Endothelial cell of umbilical vein (primary cell): ENCODE data around the gene SLC12A3. TPM values are rescaled to one million over a fixed set of nuclear protein-coding genes. Genes with fewer than 3 reads are reported as not detected.

ENCODE experiments used
- BruUV-seq: library from RNA; stranded (reverse); fragments of 400-500 nt; replicated peaks from 2 replicates; lab custom pipeline; 2021; lab: Mats Ljungman, UMichigan
- CTCF ChIA-PET: fragments of 300-600, 350-600 bp; sonication (Branson Sonifier 250); formaldehyde crosslinking; loops from one replicate; lab custom pipeline; 2021; ENCODE audit warnings: antibody characterized with exemption, inconsistent platforms; lab: Charles Lee
- POLR2A ChIA-PET: fragments of 300-600, 350-600 bp; sonication (Branson Sonifier 250); formaldehyde crosslinking; loops from one replicate; lab custom pipeline; 2021; ENCODE audit warnings: antibody characterized with exemption, inconsistent platforms; lab: Charles Lee
- DNase-seq: peaks from one replicate; pipeline ENCODE4 v3.0.0-alpha.2; 2011; ENCODE audit warnings: low read depth, low spot score
- FAIRE-seq: peaks from 2 replicates; lab custom pipeline; 2011; peaks lifted over from hg19 to GRCh38; lab: Jason Lieb, UNC
- H2AFZ ChIP-seq: 2 replicates; pipeline ENCODE4 v1.6.0; 2012; ENCODE audit warnings: low read depth, low read length, control low read depth, inconsistent platforms
- H3K27ac ChIP-seq: 2 replicates; pipeline ENCODE4 v1.5.1; 2011; ENCODE audit warnings: low read depth, mild to moderate bottlenecking, control low read depth, low read length, moderate library complexity; ENCODE audit not compliant: insufficient read depth
- H3K27me3 ChIP-seq, 2 experiments: 2 replicates each; pipeline versions ENCODE4 v1.6.0 to v1.6.1; 2011; ENCODE audit warnings: low read length in 2 of 2, mixed read lengths in 1 of 2; ENCODE audit not compliant: control insufficient read depth in 2 of 2, insufficient read depth in 2 of 2
- H3K36me3 ChIP-seq, 2 experiments: 2 replicates in 1 of 2; 3 replicates in 1 of 2; pipeline ENCODE4 v1.5.1; 2011; ENCODE audit warnings: low read length in 2 of 2, mild to moderate bottlenecking in 1 of 2, moderate library complexity in 1 of 2; ENCODE audit not compliant: control insufficient read depth in 2 of 2, insufficient read depth in 2 of 2; ENCODE audit errors: extremely low read depth in 1 of 2
- H3K4me1 ChIP-seq: 3 replicates; pipeline ENCODE4 v1.5.1; 2011; ENCODE audit warnings: mild to moderate bottlenecking, low read length; ENCODE audit not compliant: control insufficient read depth, insufficient read depth; ENCODE audit errors: extremely low read depth
- H3K4me2 ChIP-seq: 2 replicates; pipeline ENCODE4 v1.6.1; 2011; ENCODE audit warnings: low read length, control low read depth, mixed read lengths; ENCODE audit not compliant: insufficient read depth
- H3K4me3 ChIP-seq, 3 experiments: fragments of 200-600 bp in 1 of 3; sonication (generic), shearing (Covaris generic) in 1 of 3; replicated peaks in 1 of 3; 2 replicates each; pipeline ENCODE4 v1.5.1; 2011 to 2016; ENCODE audit warnings: control low read depth in 3 of 3, low read length in 3 of 3, mild to moderate bottlenecking in 2 of 3, inconsistent platforms in 1 of 3, low read depth in 1 of 3, moderate library complexity in 1 of 3; ENCODE audit not compliant: insufficient read depth in 1 of 3
- H3K79me2 ChIP-seq: 2 replicates; pipeline ENCODE4 v1.6.0; 2012; ENCODE audit warnings: low read length, inconsistent platforms; ENCODE audit not compliant: control insufficient read depth, insufficient read depth
- H3K9ac ChIP-seq: replicated peaks from 2 replicates; pipeline ENCODE3; 2011; ENCODE audit warnings: low read length, control low read depth; ENCODE audit not compliant: insufficient read depth; ENCODE audit errors: extremely low read depth
- H3K9me1 ChIP-seq: replicated peaks from 3 replicates; pipeline ENCODE4 v1.6.0; 2011; ENCODE audit warnings: mild to moderate bottlenecking, low read length; ENCODE audit not compliant: control insufficient read depth, insufficient read depth; ENCODE audit errors: extremely low read depth
- H3K9me3 ChIP-seq: replicated peaks from 2 replicates; pipeline ENCODE4 v1.5.1; 2012; ENCODE audit warnings: low read length, inconsistent platforms; ENCODE audit not compliant: control insufficient read depth, insufficient read depth
- H4K20me1 ChIP-seq: replicated peaks from 2 replicates; pipeline ENCODE3; 2011; ENCODE audit warnings: mild to moderate bottlenecking, low read length; ENCODE audit not compliant: control insufficient read depth, insufficient read depth; ENCODE audit errors: extremely low read depth
- JUN ChIP-seq: IDR thresholded peaks from 2 replicates; pipeline ENCODE4 v1.6.1; 2011; ENCODE audit warnings: borderline replicate concordance, low read depth; ENCODE audit not compliant: insufficient read length, insufficient read depth
- MYC ChIP-seq: IDR thresholded peaks from one replicate; pipeline ENCODE4 v1.6.1; 2011; ENCODE audit warnings: mild to moderate bottlenecking, low read depth, low read length
- POLR2AphosphoS5 ChIP-seq: IDR thresholded peaks from 2 replicates; pipeline ENCODE4 v1.6.1; 2012; ENCODE audit warnings: low read depth, mild to moderate bottlenecking, control low read depth, low read length, moderate library complexity; ENCODE audit not compliant: insufficient read depth
- dilution Hi-C: fragments of 300-500 bp; cut with MboI; formaldehyde crosslinking; loops from one replicate; pipeline ENCODE4 v1.15.0; 2019; ENCODE audit warnings: low sequenced_read_pairs; ENCODE audit not compliant: extremely low pct_ligation_motif_present
- intact Hi-C: fragments of 100-400 bp; cut with micrococcal nuclease; formaldehyde crosslinking; loops from one replicate; pipeline ENCODE4 v1.10.0; 2022
- polyA plus RNA-seq, 4 experiments: library from polyadenylated mRNA; depleted of rRNA in 3 of 4; stranded (reverse) in 3 of 4; unstranded in 1 of 4; fragments of >200 nt; gene quantifications; 2 replicates each; pipeline versions ENCODE4 v1.2.1 to v1.2.3, GENCODE V29; 2011 to 2012; ENCODE audit warnings: missing spikeins in 1 of 4
- total RNA-seq: library from RNA; stranded (reverse); gene quantifications from 2 replicates; pipeline ENCODE4 v1.2.3, GENCODE V29; 2021
- TF ChIP-seq, protein P1 (sequence below), 2 donors: IDR thresholded peaks; 1 replicate in 1 of 2; 2 replicates in 1 of 2; pipeline ENCODE4 v1.5.1; 2011; ENCODE audit warnings: low read length in 2 of 2, mild to moderate bottlenecking in 2 of 2, moderate library complexity in 2 of 2, control low read depth in 1 of 2, inconsistent platforms in 1 of 2, low read depth in 1 of 2; ENCODE audit not compliant: insufficient read depth in 1 of 2; ENCODE audit errors: extremely low read depth in 1 of 2

The SLC12A3 gene
- total and polyA plus RNA-seq, 2 donors (not counting 3 experiments of a cell fraction or from before 2014, with no cell fraction given), result not detected

DNA sequence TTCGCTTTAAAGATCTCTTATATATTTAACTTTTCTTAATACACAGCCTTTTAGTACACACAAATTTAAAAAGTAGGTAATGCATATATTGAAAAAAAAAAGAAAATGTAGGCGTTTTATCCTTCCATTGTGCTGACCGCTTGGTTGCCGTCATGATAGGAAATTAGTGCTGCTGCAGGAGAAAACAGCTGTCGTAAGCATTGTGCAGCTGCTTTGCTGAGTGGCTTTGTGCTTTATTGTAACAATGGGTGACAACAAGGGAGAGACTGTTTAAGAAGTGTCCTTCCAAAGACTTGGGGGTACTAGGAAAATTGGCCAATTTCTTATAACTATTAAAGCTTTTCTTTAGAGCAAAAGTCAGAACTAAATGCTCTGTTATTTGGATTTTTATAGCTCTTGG lies 71.9 kb downstream of the SLC12A3 start:
- DNase-seq (no peak), FAIRE-seq (no peak)
- Histone ChIP-seq H3K9me3 (no peaks in the 10 kb centered on the region), H3K9me1 (no peaks in the 10 kb centered on the region), H3K27ac (no peak overlapping the region), H3K4me1 (peaks cover 21% of the 10 kb centered on the region), H3K36me3 (peaks cover 31 to 40% of the 10 kb centered on the region in 2 experiments), H3K4me3 (no peak overlapping the region), H3K9ac (no peak overlapping the region), H2AFZ (no peak overlapping the region), H3K79me2 (peaks cover 50% of the 10 kb centered on the region), H3K4me2 (no peak overlapping the region), H3K27me3 (no peaks in the 10 kb centered on the region), H4K20me1 (peaks cover 19% of the 10 kb centered on the region)
- ChIA-PET CTCF (interaction anchor here (1.3 to 2.3 kb wide), 2 partner anchors 14 to 144 kb away, joined by 3 to 10 read pairs; no protein-coding TSS in a partner anchor), POLR2A (no interaction called here)
- TF ChIP-seq, protein P1, sequence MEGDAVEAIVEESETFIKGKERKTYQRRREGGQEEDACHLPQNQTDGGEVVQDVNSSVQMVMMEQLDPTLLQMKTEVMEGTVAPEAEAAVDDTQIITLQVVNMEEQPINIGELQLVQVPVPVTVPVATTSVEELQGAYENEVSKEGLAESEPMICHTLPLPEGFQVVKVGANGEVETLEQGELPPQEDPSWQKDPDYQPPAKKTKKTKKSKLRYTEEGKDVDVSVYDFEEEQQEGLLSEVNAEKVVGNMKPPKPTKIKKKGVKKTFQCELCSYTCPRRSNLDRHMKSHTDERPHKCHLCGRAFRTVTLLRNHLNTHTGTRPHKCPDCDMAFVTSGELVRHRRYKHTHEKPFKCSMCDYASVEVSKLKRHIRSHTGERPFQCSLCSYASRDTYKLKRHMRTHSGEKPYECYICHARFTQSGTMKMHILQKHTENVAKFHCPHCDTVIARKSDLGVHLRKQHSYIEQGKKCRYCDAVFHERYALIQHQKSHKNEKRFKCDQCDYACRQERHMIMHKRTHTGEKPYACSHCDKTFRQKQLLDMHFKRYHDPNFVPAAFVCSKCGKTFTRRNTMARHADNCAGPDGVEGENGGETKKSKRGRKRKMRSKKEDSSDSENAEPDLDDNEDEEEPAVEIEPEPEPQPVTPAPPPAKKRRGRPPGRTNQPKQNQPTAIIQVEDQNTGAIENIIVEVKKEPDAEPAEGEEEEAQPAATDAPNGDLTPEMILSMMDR (IDR thresholded peaks at IDR 0.05; ENCODE audit: extremely low read depth in 1 of 2, insufficient read depth in 1 of 2, low read depth in 1 of 2, low read length in 2 of 2), result no peak
- no peak for TF ChIP-seq MYC
- dilution Hi-C loops (no loop called here), intact Hi-C loops (no loop called here)
- BruUV-seq, result no TSS peak

DNA sequence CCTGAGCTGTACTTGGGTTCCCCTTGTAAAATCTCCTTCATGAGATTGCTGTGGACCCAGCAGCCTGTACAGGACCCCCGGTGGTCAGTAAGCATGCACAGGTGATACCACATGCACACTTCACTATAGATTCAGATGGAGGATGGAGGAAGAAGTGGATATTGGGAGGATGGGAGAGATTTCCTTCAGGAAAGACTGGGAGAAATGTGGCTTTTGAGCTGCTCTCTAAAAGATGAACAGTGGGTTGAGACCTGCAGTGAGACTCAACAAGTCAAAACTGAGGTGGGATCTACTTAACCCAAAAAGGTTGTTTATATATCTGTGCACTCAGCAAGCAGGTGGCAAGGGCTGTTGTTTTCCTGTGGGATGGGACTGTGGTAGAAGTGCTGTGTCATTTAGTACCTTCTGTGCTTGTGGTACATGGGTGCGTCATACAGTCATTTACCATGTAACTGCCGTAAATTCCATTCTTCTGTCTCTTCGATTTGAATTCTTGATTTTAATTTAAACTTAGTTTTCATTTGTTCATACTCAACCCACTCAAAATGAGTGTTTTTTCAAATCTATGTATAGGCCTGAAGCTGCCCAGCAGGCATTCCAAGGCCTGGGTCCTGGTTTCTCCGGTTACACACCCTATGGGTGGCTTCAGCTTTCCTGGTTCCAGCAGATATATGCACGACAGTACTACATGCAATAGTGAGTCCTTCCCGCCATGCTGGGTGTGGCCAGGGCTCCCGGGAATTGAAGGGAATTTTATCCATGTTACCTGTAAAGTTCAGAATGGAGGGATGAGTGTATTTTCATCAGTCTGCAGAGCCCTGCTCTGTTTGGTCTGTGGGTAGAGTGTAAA lies 73.9 kb downstream of the SLC12A3 start:
- Histone ChIP-seq H3K4me3 (no peak overlapping the region), H3K4me1 (peaks cover 14% of the 10 kb centered on the region), H4K20me1 (peaks cover 12% of the 10 kb centered on the region), H3K9me3 (no peaks in the 10 kb centered on the region), H3K79me2 (peaks cover 32% of the 10 kb centered on the region), H3K9me1 (no peaks in the 10 kb centered on the region), H3K27me3 (no peaks in the 10 kb centered on the region), H3K27ac (no peak overlapping the region), H3K4me2 (no peak overlapping the region), H2AFZ (no peak overlapping the region), H3K9ac (no peak overlapping the region), H3K36me3 (peaks cover 46 to 47% of the 10 kb centered on the region in 2 experiments)
- ChIA-PET POLR2A (interaction anchor here (0.6 to 0.7 kb wide), 2 partner anchors 8 to 153 kb away, joined by 4 read pairs; no protein-coding TSS in a partner anchor), CTCF (interaction anchor here (1.2 to 1.4 kb wide), 3 partner anchors 8 to 74 kb away, joined by 3 to 6 read pairs (median 3); partner anchors contain the start of gene SLC12A3)
- DNase-seq (no peak), FAIRE-seq (no peak)
- TF ChIP-seq POLR2AphosphoS5 (no peak), JUN (no peak), MYC (no peak)
- intact Hi-C loops (no loop called here), dilution Hi-C loops (no loop called here)
- BruUV-seq, result no TSS peak
